ENCODE data around the gene OBSCN. TPM values are rescaled to one million over a fixed set of nuclear protein-coding genes. Genes with fewer than 3 reads are reported as not detected.

OBSCN gene
- total RNA-seq, 1 experiment from 2014 or later: 33.3 TPM

- H2BK20ac ChIP-seq (ENCODE audit: low read depth, low read length, poor library complexity, severe bottlenecking): no peak overlapping the region
- Mint-ChIP-seq H3K4me3 (no peak overlapping the region), H3K36me3 (ENCODE audit: insufficient read depth in 1 of 3, low read depth in 3 of 3) (peaks cover 81 to 93% (median 92%) of the 10 kb centered on the region in 3 experiments), H3K27ac (no peak overlapping the region; a peak in 1 of 7 replicates), H3K27me3 (ENCODE audit: low read depth) (peaks cover 20% of the 10 kb centered on the region), H3K9me3 (peaks cover 62 to 73% of the 10 kb centered on the region in 2 experiments), H3K4me1 (no peaks in the 10 kb centered on the region)
- no peak overlapping the region for H2BK5ac ChIP-seq (ENCODE audit: insufficient read length, low read length)
- H3K18ac ChIP-seq (ENCODE audit: insufficient read length, low read depth, low read length): no peak overlapping the region
- no peak overlapping the region for H3K9ac ChIP-seq (ENCODE audit: extremely low read depth, insufficient read length, low read length)
- no peak overlapping the region for H2BK120ac ChIP-seq (ENCODE audit: low read depth, low read length, poor library complexity, severe bottlenecking)
- H4K8ac ChIP-seq (replicated peaks; ENCODE audit: insufficient read length, low read depth, low read length): no peak overlapping the region
- no peaks in the 10 kb centered on the region for H3K79me2 ChIP-seq (ENCODE audit: insufficient read depth, low read length)
- H4K20me1 ChIP-seq (ENCODE audit: control insufficient read depth, insufficient read depth, insufficient read length): no peaks in the 10 kb centered on the region
- H3K23ac ChIP-seq (ENCODE audit: insufficient read length, low read depth, low read length): no peak overlapping the region
- no peak overlapping the region for H2BK15ac ChIP-seq (ENCODE audit: low read depth, low read length)
- H3K23me2 ChIP-seq (ENCODE audit: insufficient read length, low read depth, low read length, poor library complexity, severe bottlenecking): no peaks in the 10 kb centered on the region
- no peak overlapping the region for H3K27ac ChIP-seq (ENCODE audit: insufficient read length, low read depth, low read length)
- no peak overlapping the region for H4K91ac ChIP-seq (ENCODE audit: insufficient read length, low read depth, low read length)
- no peak overlapping the region for H3K56ac ChIP-seq (ENCODE audit: insufficient read length, low read depth, low read length)
- no peaks in the 10 kb centered on the region for H3K79me1 ChIP-seq (ENCODE audit: insufficient read depth, low read depth, low read length, poor library complexity, severe bottlenecking)
- no peaks in the 10 kb centered on the region for H3K4me1 ChIP-seq (ENCODE audit: insufficient read depth, low read length)
- H2AFZ ChIP-seq (ENCODE audit: low read length): no peak overlapping the region
- TF ChIP-seq CTCF (conservative IDR thresholded peaks at IDR 0.05): no peak
- no peaks in the 10 kb centered on the region for H3K27me3 ChIP-seq (ENCODE audit: insufficient read depth, low read length)
- H2AK5ac ChIP-seq (ENCODE audit: insufficient read length, low read length): no peak overlapping the region
- no peak overlapping the region for H3K14ac ChIP-seq (ENCODE audit: insufficient read depth, low read length)
- no peak overlapping the region for H4K5ac ChIP-seq (ENCODE audit: insufficient read length, low read depth, low read length)
- no peak for DNase-seq
- H2BK12ac ChIP-seq (ENCODE audit: insufficient read length, low read depth, low read length): no peak overlapping the region
- H3T11ph ChIP-seq (ENCODE audit: low read length): no peak overlapping the region
- peaks cover 25% of the 10 kb centered on the region for H3K9me3 ChIP-seq (ENCODE audit: control insufficient read depth, low read depth, low read length)
- H3K4ac ChIP-seq (ENCODE audit: low read depth, low read length): no peak overlapping the region
- no CpG with 5 or more reads among the region's 7 CpGs for WGBS (ENCODE audit: extremely low coverage, insufficient read length, low lambda C conversion rate)
- H3K4me2 ChIP-seq (ENCODE audit: insufficient read depth, insufficient read length, low read length): no peak overlapping the region
Observed at GRCh38 chr1:228299901-228300300, 92.1 kb downstream of the OBSCN start.

Data from H9 (cell line).